ENCODE measurements around the gene RDX. TPM values are rescaled to one million over a fixed set of nuclear protein-coding genes. Genes with fewer than 3 reads are reported as not detected.

Gene RDX
- total and polyA plus RNA-seq, 10 of the 15 experiments (the other 5 are each of a cell fraction or from before 2014, with no cell fraction given): 24.6 to 62.2 (median 47.8) TPM

GRCh38 chr11:110243791-110244190, 52.6 kb downstream of the RDX start:
- no peaks in the 10 kb centered on the region for H4K20me1 ChIP-seq (ENCODE audit: control insufficient read depth, insufficient read depth)
- ChIA-PET RAD21 (ENCODE audit: unreplicated experiment) (no interaction called here), POLR2A (no interaction called here), SMC1A (ENCODE audit: uncharacterized antibody, unreplicated experiment) (interaction anchor here (1.9 kb wide), 1 partner anchor 12 kb away, joined by 5 read pairs; no protein-coding TSS in a partner anchor), CTCF (no interaction called here)
- FAIRE-seq (no peak), ATAC-seq (no peak), DNase-seq (ENCODE audit: low read depth, low spot score) (no peak)
- H2AFZ ChIP-seq (ENCODE audit: control insufficient read depth, low read depth, low read length): no peak overlapping the region
- H3K27ac ChIP-seq (ENCODE audit: control insufficient read depth, insufficient read depth): no peak overlapping the region
- in situ Hi-C loops (cut with MboI): no loop called here
- no peaks in the 10 kb centered on the region for H3K27me3 ChIP-seq (replicated peaks in 1 of 2; ENCODE audit: control insufficient read depth in 2 of 2, insufficient read depth in 2 of 2, low read length in 1 of 2)
- no peak overlapping the region for H3K4me3 ChIP-seq
- BruUV-seq (replicated peaks): no TSS peak
- H3K4me2 ChIP-seq (ENCODE audit: control insufficient read depth, insufficient read depth): no peak overlapping the region
- H3K79me2 ChIP-seq (ENCODE audit: control insufficient read depth, insufficient read depth, low read length): no peaks in the 10 kb centered on the region
- H3K9me3 ChIP-seq (replicated peaks; ENCODE audit: control insufficient read depth, insufficient read depth, low read length): no peaks in the 10 kb centered on the region
- H3K9ac ChIP-seq (ENCODE audit: control insufficient read depth, insufficient read depth, low read length): no peak overlapping the region
- peaks cover 0 to 24% of the 10 kb centered on the region in 2 experiments for H3K36me3 ChIP-seq (ENCODE audit: control insufficient read depth in 2 of 2, insufficient read depth in 2 of 2, low read length in 1 of 2)
- WGBS (ENCODE audit: insufficient coverage, insufficient replicate concordance, low lambda C conversion rate, missing lambda C conversion rate): 100% methylated on average over 1 of the region's 1 CpG
- intact Hi-C loops (cut with micrococcal nuclease; ENCODE audit: unreplicated experiment): no loop called here
- TF ChIP-seq PAX5 (IDR thresholded peaks at IDR 0.05; ENCODE audit: borderline replicate concordance, low read depth, low read length) (no peak), RFX5 (IDR thresholded peaks at IDR 0.05; ENCODE audit: low read depth, low read length) (no peak), RAD21 (IDR thresholded peaks at IDR 0.05; ENCODE audit: insufficient read depth, low read depth, low read length) (no peak), FOS (IDR thresholded peaks at IDR 0.05; ENCODE audit: borderline replicate concordance, extremely low read depth, insufficient read length) (no peak), CBX5 (IDR thresholded peaks at IDR 0.05; ENCODE audit: low read depth) (no peak), RUNX3 (IDR thresholded peaks at IDR 0.05; ENCODE audit: low read length) (no peak), ZBTB11 (CRISPR knock-in tag; IDR thresholded peaks at IDR 0.05) (no peak), TARDBP (IDR thresholded peaks at IDR 0.05; ENCODE audit: borderline replicate concordance) (no peak), KLF5 (IDR thresholded peaks at IDR 0.05; ENCODE audit: partially characterized antibody) (no peak), WRNIP1 (IDR thresholded peaks at IDR 0.05; ENCODE audit: borderline replicate concordance, low read depth, low read length) (no peak), ZNF207 (IDR thresholded peaks at IDR 0.05; ENCODE audit: borderline replicate concordance) (no peak), NFYB (IDR thresholded peaks at IDR 0.05; ENCODE audit: insufficient read depth, low read depth, low read length) (no peak), CHD1 (IDR thresholded peaks at IDR 0.05; ENCODE audit: low read depth, low read length) (no peak), NFXL1 (IDR thresholded peaks at IDR 0.05; ENCODE audit: borderline replicate concordance) (no peak), SREBF1 (IDR thresholded peaks at IDR 0.05; ENCODE audit: low read length) (no peak), YY1 (IDR thresholded peaks at IDR 0.05; ENCODE audit: low read depth, low read length) (no peak), RELA (IDR thresholded peaks at IDR 0.05; ENCODE audit: borderline replicate concordance, partially characterized antibody) (no peak), MEF2A (IDR thresholded peaks at IDR 0.05; ENCODE audit: insufficient read depth, low read depth, low read length) (no peak), MEF2B (IDR thresholded peaks at IDR 0.05; ENCODE audit: partially characterized antibody, poor library complexity, severe bottlenecking) (no peak)
- no peaks in the 10 kb centered on the region for H3K4me1 ChIP-seq (ENCODE audit: control insufficient read depth, insufficient read depth, low read length)
